ENCODE measurements around the gene F2R. TPM values are rescaled to one million over a fixed set of nuclear protein-coding genes. Genes with fewer than 3 reads are reported as not detected.

Gene F2R
- total and polyA plus RNA-seq, 9 of the 15 experiments (the other 6 are each of a cell fraction or from before 2014, with no cell fraction given) = 4.0 to 34.7 (median 15.1) TPM

DNA sequence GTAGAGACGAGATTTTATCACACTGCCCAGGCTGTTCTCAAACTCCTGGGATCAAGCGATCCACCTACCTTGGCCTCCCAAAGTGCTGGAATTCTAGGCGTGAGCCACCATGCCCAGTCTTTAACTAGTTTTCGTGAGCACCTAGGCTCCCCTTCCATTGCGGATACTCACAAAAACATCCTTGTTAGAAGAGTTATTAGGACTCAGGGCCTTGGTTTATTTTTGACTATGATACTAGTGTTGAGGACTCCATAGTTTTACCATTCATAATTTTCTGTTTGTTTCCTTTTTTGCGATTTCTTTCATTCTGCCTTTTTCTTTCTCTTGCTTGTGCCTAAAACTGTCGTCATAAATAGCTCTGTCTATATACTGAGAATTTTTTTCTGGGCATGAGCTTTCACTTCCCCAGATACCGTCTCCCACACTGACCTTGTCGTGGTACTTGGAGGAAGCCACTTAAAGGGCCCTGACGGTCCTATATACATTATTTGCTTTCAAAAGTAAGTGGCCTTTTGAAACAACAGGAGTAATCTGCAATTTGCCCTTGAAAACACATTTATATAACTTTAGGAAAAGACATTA is 5.2 kb downstream of the F2R start:
- Histone ChIP-seq H3K27ac (ENCODE audit: extremely low read depth, low read depth, low read length) (no peak overlapping the region), H4K20me1 (replicated peaks; ENCODE audit: control insufficient read depth, insufficient read depth, low read length) (no peaks in the 10 kb centered on the region), H3K9me1 (ENCODE audit: control insufficient read depth, insufficient read depth, low read length) (no peaks in the 10 kb centered on the region), H3K9me3 (replicated peaks; ENCODE audit: control insufficient read depth, insufficient read depth, low read depth, low read length) (no peaks in the 10 kb centered on the region), H3K4me3 (no peak overlapping the region), H3K27me3 (ENCODE audit: control insufficient read depth in 2 of 2, insufficient read depth in 2 of 2, low read length in 2 of 2) (no peaks in the 10 kb centered on the region), H2AFZ (ENCODE audit: low read depth, low read length) (no peak overlapping the region), H3K79me2 (ENCODE audit: control insufficient read depth, insufficient read depth, low read length) (peaks cover 64% of the 10 kb centered on the region), H3K36me3 (ENCODE audit: control insufficient read depth, insufficient read depth, low read length) (0 out of 3 replicates have a peak, but pooled peaks cover 2% of the 10 kb centered on the region), H3K4me1 (replicated peaks in 1 of 2; ENCODE audit: control insufficient read depth in 2 of 2, insufficient read depth in 2 of 2, low read length in 2 of 2) (peaks cover 5 to 18% of the 10 kb centered on the region in 2 experiments; a peak in 4 of 5 replicates), H3K9ac (ENCODE audit: insufficient read depth in 1 of 2, low read depth in 2 of 2, low read length in 2 of 2) (no peak overlapping the region), H3K4me2 (ENCODE audit: insufficient read depth, low read length) (no peak overlapping the region)
- ChIA-PET CTCF (ENCODE audit: low intra/inter-chr PET ratio) (no interaction called here), POLR2A (interaction anchor here (0.7 to 1.0 kb wide), 2 partner anchors 15 to 64 kb away, joined by 3 read pairs; no protein-coding TSS in a partner anchor)
- in situ Hi-C loops (cut with MboI) (no loop called here), intact Hi-C loops (cut with micrococcal nuclease) (no loop called here)
- ATAC-seq (no peak), FAIRE-seq (no peak), DNase-seq (ENCODE audit: extremely low read depth in 1 of 4, low spot score in 3 of 4) (no peak)
- WGBS (ENCODE audit: insufficient coverage, low coverage, missing lambda C conversion rate) = 52% methylated on average over 10 of the region's 10 CpGs
- no TSS peak for BruUV-seq (replicated peaks)
- no peak for TF ChIP-seq NFATC3 (IDR thresholded peaks at IDR 0.05)
- TF ChIP-seq, protein P1, sequence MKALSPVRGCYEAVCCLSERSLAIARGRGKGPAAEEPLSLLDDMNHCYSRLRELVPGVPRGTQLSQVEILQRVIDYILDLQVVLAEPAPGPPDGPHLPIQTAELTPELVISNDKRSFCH (CRISPR knock-in tag; IDR thresholded peaks at IDR 0.05) = no peak
- TF ChIP-seq, protein P1 (tag; IDR thresholded peaks at IDR 0.05) = no peak
- TF ChIP-seq, protein P2, sequence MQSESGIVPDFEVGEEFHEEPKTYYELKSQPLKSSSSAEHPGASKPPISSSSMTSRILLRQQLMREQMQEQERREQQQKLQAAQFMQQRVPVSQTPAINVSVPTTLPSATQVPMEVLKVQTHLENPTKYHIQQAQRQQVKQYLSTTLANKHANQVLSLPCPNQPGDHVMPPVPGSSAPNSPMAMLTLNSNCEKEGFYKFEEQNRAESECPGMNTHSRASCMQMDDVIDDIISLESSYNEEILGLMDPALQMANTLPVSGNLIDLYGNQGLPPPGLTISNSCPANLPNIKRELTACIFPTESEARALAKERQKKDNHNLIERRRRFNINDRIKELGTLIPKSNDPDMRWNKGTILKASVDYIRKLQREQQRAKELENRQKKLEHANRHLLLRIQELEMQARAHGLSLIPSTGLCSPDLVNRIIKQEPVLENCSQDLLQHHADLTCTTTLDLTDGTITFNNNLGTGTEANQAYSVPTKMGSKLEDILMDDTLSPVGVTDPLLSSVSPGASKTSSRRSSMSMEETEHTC (IDR thresholded peaks at IDR 0.05) = no peak
- no peak for TF ChIP-seq BDP1 (IDR thresholded peaks at IDR 0.05; ENCODE audit: insufficient read depth, insufficient read length)
- no peak for TF ChIP-seq LARP7 (IDR thresholded peaks at IDR 0.05)
- no peak for TF ChIP-seq MED1 (CRISPR knock-in tag; IDR thresholded peaks at IDR 0.05; ENCODE audit: borderline replicate concordance)
- no peak for TF ChIP-seq BHLHE40 (IDR thresholded peaks at IDR 0.05; ENCODE audit: low read length)
- TF ChIP-seq, protein P3, sequence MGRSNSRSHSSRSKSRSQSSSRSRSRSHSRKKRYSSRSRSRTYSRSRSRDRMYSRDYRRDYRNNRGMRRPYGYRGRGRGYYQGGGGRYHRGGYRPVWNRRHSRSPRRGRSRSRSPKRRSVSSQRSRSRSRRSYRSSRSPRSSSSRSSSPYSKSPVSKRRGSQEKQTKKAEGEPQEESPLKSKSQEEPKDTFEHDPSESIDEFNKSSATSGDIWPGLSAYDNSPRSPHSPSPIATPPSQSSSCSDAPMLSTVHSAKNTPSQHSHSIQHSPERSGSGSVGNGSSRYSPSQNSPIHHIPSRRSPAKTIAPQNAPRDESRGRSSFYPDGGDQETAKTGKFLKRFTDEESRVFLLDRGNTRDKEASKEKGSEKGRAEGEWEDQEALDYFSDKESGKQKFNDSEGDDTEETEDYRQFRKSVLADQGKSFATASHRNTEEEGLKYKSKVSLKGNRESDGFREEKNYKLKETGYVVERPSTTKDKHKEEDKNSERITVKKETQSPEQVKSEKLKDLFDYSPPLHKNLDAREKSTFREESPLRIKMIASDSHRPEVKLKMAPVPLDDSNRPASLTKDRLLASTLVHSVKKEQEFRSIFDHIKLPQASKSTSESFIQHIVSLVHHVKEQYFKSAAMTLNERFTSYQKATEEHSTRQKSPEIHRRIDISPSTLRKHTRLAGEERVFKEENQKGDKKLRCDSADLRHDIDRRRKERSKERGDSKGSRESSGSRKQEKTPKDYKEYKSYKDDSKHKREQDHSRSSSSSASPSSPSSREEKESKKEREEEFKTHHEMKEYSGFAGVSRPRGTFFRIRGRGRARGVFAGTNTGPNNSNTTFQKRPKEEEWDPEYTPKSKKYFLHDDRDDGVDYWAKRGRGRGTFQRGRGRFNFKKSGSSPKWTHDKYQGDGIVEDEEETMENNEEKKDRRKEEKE (IDR thresholded peaks at IDR 0.05; ENCODE audit: borderline replicate concordance in 1 of 2, control insufficient read depth in 1 of 2, low read depth in 2 of 2, low read length in 1 of 2) = no peak
- no peak for TF ChIP-seq GABPB1 (CRISPR knock-in tag; IDR thresholded peaks at IDR 0.05)
- no peak for TF ChIP-seq ETV6 (IDR thresholded peaks at IDR 0.05; ENCODE audit: borderline replicate concordance in 1 of 2, low read depth in 2 of 2, low read length in 1 of 2)
- no peak for TF ChIP-seq ETV6 (CRISPR knock-in tag; IDR thresholded peaks at IDR 0.05; ENCODE audit: borderline replicate concordance)
- TF ChIP-seq SRF (CRISPR knock-in tag; IDR thresholded peaks at IDR 0.05) = no peak
- no peak for TF ChIP-seq ARID1B (IDR thresholded peaks at IDR 0.05)
- no peak for TF ChIP-seq RBM34 (IDR thresholded peaks at IDR 0.05; ENCODE audit: borderline replicate concordance, insufficient read depth, low read length)
- TF ChIP-seq, protein P4, sequence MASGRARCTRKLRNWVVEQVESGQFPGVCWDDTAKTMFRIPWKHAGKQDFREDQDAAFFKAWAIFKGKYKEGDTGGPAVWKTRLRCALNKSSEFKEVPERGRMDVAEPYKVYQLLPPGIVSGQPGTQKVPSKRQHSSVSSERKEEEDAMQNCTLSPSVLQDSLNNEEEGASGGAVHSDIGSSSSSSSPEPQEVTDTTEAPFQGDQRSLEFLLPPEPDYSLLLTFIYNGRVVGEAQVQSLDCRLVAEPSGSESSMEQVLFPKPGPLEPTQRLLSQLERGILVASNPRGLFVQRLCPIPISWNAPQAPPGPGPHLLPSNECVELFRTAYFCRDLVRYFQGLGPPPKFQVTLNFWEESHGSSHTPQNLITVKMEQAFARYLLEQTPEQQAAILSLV (tag; IDR thresholded peaks at IDR 0.05) = no peak
